GM19351 (cell line): ENCODE measurements around the gene POTEG.
"Not testable (repeated sequence)": the region's sequence is repeated elsewhere in the genome, so short reads cannot be mapped to it uniquely, and the experiment has no call there.

ENCODE experiments used
- ATAC-seq: cut with Tn5 transposase; IDR thresholded peaks from one replicate; pipeline ENCODE4 v1.9.1; 2021; ENCODE audit warnings: mild to moderate bottlenecking, moderate library complexity; ENCODE audit not compliant: unreplicated experiment

The POTEG gene

DNA sequence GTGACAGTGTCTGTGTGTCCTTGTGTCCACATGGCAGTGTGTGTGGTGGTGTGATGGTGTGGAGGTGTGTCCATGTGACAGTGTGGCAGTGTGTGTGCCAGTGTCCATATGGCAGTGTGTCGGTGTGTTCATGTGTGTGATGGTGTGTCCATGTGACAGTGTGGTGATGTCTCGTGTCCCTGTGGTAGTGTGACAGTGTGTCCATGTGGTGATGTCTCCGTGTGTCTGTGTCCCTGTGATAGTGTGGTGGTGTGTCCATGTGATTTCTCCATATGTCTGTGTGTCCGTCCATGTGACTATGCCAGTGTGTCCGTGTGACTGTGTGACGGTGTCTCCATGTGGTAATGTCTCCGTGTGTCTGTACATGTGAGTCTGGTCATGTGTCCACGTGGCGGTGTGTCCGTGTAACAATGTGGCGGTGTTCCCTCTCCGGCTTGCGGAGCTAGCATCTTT, 59.7 kb downstream of the POTEG start:
- ATAC-seq = not testable (repeated sequence)

DNA sequence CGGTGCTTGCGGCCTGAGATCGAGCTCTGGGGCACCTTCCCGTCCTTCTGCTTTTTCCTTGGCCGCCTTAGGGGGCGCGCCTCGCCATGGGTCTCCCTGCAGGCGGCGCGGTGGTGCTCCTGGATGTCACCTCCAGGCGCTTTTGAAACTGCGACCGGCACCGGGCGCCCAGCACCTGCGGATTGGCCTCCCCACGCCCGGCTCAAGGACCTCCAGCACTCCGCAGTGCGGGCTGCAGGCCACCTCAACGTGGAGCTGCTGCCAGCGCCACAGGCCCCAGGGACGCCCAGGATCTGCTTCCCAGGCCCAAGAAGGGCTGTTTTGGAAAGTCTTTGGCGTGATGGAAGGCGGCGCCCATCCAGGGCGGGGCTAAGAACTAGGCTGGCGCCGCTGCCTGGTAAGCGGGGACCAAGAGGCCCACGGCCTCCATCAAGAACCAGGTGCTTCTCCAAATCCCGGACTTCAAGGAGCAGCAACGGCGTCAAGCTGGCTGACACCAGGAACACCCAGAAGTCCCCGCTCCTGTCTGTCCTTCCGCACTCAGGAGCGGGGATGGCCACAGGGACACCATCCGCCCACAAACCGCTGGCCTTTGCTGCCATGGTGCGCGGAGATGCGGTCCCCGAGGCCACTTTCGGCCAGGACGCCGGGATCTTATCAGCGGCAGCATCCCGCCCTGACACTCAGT, 61.2 kb downstream of the POTEG start:
- ATAC-seq = not testable (repeated sequence)

DNA sequence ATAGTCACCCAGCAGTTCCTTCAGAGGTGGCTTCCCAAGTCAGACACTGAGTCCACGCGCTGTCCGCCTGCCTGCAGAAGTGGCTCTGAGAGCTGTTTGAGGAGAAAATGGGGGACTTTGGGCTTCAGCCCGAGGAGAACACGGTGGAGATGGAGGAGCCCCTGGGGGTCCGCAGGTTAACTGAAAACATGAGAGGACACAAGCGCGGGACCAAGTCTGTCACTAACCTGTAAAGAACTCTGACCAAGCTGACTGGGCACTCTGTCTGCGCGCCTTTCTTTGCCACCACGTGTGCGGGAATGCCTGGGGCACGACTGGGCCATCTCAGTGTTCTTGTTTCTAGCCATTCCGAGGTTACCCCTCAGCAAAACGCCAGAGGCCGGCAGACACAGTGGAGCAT, 62.4 kb downstream of the POTEG start:
- not testable (repeated sequence) for ATAC-seq

DNA sequence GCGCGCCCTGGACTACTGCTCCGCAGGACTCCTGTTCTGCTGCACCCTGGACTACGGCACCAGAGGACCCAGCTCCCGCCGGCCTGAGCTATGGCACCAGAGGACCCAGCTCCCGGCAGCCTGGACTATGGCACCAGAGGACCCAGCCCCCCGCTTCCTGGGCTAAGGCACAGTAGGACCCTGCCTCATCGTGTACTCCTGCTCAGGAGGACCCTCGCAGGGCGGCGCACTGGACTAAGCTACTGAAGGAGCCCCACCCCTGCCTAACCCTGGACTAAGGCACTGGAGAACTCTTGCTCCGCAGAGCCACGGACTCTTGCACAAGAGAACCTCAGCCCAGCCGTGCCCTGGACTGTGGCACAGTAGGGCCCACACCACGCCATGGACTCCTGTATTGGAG, 71.3 kb downstream of the POTEG start:
- ATAC-seq = not testable (repeated sequence)

DNA sequence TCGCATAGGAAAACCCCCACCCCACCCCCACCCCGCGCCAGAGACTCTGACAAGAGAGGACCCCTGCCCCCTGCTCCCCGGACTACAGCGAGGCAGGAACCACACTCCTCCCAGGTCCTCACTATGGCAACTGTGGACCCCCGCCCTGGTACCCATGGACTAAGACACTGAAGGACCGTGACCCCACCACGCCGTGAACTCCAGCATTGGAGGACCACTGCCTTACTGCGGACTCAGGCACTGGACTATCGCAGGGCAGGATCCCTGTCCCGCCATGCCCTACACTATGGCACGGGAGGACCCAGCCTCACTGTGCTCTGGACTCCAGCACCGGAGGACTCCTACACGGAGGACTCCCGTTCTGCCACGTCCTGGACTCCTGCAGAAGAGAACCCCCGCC, 71.8 kb downstream of the POTEG start:
- not testable (repeated sequence) for ATAC-seq

DNA sequence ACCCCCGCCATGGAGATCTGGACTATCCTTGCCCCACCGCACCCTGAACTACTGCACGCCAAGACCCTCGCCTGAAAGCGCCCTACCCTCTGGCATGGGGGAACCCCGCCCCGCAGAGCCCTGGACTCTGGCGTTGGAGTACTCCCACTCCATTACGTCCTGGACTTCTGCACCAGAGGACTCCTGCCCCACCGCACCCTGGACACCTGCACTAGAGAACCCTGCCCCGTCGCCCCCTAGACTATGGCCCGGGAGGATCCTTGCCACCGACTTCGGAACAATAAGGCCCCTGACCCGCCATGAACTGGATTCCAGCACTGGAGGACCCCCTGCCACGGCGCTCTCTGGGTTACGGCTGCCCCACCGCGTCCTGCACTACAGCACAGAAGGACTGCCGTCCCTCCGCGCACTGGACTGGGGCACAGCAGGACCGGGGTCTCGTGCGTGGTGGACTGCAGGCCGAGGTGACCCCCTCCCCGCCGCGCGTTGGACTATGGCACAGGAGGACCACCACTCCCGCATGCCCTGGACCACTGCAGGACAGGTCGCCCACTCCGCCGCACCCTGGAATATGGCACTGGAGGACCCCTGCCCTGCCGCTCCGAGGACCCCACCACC, 72.4 kb downstream of the POTEG start:
- ATAC-seq = not testable (repeated sequence)

DNA sequence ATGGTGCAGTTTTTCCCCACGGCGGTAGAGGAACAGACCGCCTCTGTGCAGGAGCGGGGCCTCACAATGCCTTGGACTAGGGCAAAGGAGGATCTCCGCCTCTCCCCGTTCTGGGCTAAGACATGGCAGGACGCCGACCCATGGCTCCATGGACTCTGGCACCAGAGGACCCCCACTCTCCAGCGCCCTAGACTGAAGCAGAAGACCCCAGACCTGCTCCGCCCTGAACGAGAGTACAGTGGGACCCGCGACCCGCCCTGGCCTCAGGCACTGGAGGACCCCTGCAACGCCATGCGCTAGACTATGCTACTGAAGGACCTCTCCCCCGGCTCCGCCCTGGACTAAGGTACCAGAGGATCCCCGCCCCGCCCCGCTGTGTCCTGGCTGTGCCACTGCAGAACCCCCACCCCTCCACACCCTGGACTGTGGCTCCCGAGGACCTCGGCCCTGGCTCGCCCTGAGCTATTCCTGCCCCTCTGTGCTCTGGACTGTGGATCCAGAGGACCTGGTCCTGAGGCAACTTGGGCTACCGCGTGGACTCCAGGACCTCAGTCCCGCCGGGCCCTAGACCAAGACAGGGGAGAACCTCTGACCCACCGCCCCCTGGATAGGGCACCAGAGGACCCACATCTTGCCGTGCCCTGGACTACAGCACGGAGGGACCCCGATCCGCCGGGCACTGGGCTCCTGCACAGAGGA, 73.1 kb downstream of the POTEG start:
- not testable (repeated sequence) for ATAC-seq
